K562 treated with DMSO at 1 percent for 24 hours (cell line): ENCODE measurements around the gene OR6C74. TPM values are rescaled to one million over a fixed set of nuclear protein-coding genes. Genes with fewer than 3 reads are reported as not detected.

ENCODE experiments used
- total RNA-seq: library from RNA; unstranded; fragments of 300-600 nt; gene quantifications from 2 replicates; pipeline ENCODE4 v1.2.3, GENCODE V29; 2022; ENCODE audit warnings: low read depth; ENCODE audit not compliant: insufficient read depth

Gene OR6C74
- not detected in 2 replicates for total RNA-seq

GRCh38 chr12:55244309-55244708 lies at the start of gene OR6C74:
Gene OR6C74, plus strand, starts transcription at chr12:55244609. Its CDS starts 2,679 bp downstream, at chr12:55247288.

DNA sequence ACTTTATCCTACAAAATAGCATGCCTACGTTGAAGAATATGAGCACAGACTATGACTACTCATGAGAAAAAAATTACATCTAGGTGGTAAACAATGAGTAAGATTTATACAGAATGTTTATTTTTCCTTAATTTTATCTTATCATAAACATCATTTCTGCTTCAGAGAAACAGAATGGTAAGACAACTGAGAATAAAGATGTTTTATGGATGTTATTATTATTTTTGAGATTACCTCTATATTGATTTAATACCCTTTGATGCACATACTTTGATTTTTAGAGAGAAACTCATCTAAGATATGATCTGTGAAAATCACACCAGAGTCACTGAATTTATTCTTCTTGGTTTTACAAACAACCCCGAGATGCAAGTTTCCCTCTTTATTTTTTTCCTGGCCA lies 23.7 kb upstream of the OR6C74 start, which contains the start of gene OR10A7:
OR10A7 (plus strand) TSS at position 301 of the 400 bp plus-strand sequence; CDS start at position 301, 0 bp downstream.

Other genes with a start within 250 kb of the OR6C74 start
- gene NEUROD4, start 224.6 kb upstream of the OR6C74 start, total RNA-seq = not detected in 2 replicates
- not detected in 2 replicates for gene OR9K2, start 118.2 kb upstream of the OR6C74 start, total RNA-seq
- gene OR10A7, start 23.6 kb upstream of the OR6C74 start, total RNA-seq = not detected in 2 replicates
- gene OR6C6, start 52.0 kb downstream of the OR6C74 start, total RNA-seq = not detected in 2 replicates
- not detected in 2 replicates for gene OR6C1, start 69.7 kb downstream of the OR6C74 start, total RNA-seq
- not detected in 2 replicates for gene OR6C3, start 86.1 kb downstream of the OR6C74 start, total RNA-seq
- gene OR6C75, start 118.4 kb downstream of the OR6C74 start, total RNA-seq = not detected in 2 replicates
- gene OR6C65, start 155.9 kb downstream of the OR6C74 start, total RNA-seq = not detected in 2 replicates
- gene OR6C76, start 181.6 kb downstream of the OR6C74 start, total RNA-seq = not detected in 2 replicates
- not detected in 2 replicates for gene OR6C2, start 199.5 kb downstream of the OR6C74 start, total RNA-seq
- gene OR6C70, start 225.5 kb downstream of the OR6C74 start, total RNA-seq = not detected in 2 replicates
- not detected in 2 replicates for gene OR6C68, start 247.8 kb downstream of the OR6C74 start, total RNA-seq